ENCODE measurements around the gene MSH3. TPM values are rescaled to one million over a fixed set of nuclear protein-coding genes. Genes with fewer than 3 reads are reported as not detected.

The MSH3 gene
- total RNA-seq, 1 experiment from 2014 or later = 17.2 TPM

DNA sequence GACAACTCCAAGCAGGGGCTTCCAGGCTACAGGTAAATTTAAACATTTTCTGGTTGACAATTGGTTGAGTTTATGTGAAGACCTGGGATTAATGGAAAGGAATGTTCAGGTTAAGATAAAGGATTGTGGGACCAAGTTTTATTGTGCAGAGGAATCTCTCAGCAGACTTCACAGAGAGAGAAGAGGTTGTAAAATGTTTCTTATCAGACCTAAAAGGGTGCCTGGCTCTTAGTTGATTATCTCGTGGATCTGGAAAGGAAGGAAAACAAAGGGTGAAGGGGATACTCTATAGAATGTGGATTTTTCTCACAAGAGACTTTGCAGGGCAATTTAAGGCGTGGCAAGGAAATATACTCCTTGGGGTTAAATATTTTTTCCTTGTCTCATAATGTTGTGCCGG, 209.3 kb downstream of the MSH3 start:
- Mint-ChIP-seq H3K4me3 (ENCODE audit: low read depth, unreplicated experiment) (peak overlapping the region; percentile 5), H3K27ac (ENCODE audit: unreplicated experiment) (peak overlapping the region; percentile 0), H3K27me3 (ENCODE audit: unreplicated experiment) (no peaks in the 10 kb centered on the region), H3K9me3 (ENCODE audit: low read depth, unreplicated experiment) (no peaks in the 10 kb centered on the region), H3K4me1 (ENCODE audit: low read depth, unreplicated experiment) (peaks cover 34% of the 10 kb centered on the region), H3K36me3 (ENCODE audit: insufficient read depth, unreplicated experiment) (no peaks in the 10 kb centered on the region)
- BruUV-seq (replicated peaks) = no TSS peak
- intact Hi-C loops (cut with micrococcal nuclease; ENCODE audit: unreplicated experiment) = no loop called here
- TF ChIP-seq, protein P1, sequence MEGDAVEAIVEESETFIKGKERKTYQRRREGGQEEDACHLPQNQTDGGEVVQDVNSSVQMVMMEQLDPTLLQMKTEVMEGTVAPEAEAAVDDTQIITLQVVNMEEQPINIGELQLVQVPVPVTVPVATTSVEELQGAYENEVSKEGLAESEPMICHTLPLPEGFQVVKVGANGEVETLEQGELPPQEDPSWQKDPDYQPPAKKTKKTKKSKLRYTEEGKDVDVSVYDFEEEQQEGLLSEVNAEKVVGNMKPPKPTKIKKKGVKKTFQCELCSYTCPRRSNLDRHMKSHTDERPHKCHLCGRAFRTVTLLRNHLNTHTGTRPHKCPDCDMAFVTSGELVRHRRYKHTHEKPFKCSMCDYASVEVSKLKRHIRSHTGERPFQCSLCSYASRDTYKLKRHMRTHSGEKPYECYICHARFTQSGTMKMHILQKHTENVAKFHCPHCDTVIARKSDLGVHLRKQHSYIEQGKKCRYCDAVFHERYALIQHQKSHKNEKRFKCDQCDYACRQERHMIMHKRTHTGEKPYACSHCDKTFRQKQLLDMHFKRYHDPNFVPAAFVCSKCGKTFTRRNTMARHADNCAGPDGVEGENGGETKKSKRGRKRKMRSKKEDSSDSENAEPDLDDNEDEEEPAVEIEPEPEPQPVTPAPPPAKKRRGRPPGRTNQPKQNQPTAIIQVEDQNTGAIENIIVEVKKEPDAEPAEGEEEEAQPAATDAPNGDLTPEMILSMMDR (IDR thresholded peaks at IDR 0.05; ENCODE audit: unreplicated experiment) = no peak
- no peak for DNase-seq
- CTCF ChIA-PET = interaction anchor here (0.6 to 1.1 kb wide), 2 partner anchors 42 to 45 kb away, joined by 3 to 4 read pairs; no protein-coding TSS in a partner anchor

- H3K9me3 Mint-ChIP-seq (ENCODE audit: low read depth, unreplicated experiment) = no peaks in the 10 kb centered on the region
- intact Hi-C loops (cut with micrococcal nuclease; ENCODE audit: unreplicated experiment) = no loop called here
- TF ChIP-seq, protein P1 (IDR thresholded peaks at IDR 0.05; ENCODE audit: unreplicated experiment) = no peak
- peak overlapping the region; percentile 0 for H3K27ac Mint-ChIP-seq (ENCODE audit: unreplicated experiment)
- no peaks in the 10 kb centered on the region for H3K36me3 Mint-ChIP-seq (ENCODE audit: insufficient read depth, unreplicated experiment)
- no TSS peak for BruUV-seq (replicated peaks)
- no peaks in the 10 kb centered on the region for H3K27me3 Mint-ChIP-seq (ENCODE audit: unreplicated experiment)
- peak overlapping the region; percentile 5 for H3K4me3 Mint-ChIP-seq (ENCODE audit: low read depth, unreplicated experiment)
- DNase-seq = no peak
- CTCF ChIA-PET = interaction anchor here (0.6 to 1.1 kb wide), 2 partner anchors 43 to 44 kb away, joined by 3 to 4 read pairs; no protein-coding TSS in a partner anchor
- H3K4me1 Mint-ChIP-seq (ENCODE audit: low read depth, unreplicated experiment) = peaks cover 34% of the 10 kb centered on the region
Measured at GRCh38 chr5:80864109-80864508, 209.7 kb downstream of the MSH3 start.

- TF ChIP-seq, protein P1 (IDR thresholded peaks at IDR 0.05; ENCODE audit: unreplicated experiment) = no peak
- CTCF ChIA-PET = interaction anchor here (1.1 kb wide), 1 partner anchor 44 kb away, joined by 3 read pairs; no protein-coding TSS in a partner anchor
- Mint-ChIP-seq H3K4me1 (ENCODE audit: low read depth, unreplicated experiment) (peaks cover 34% of the 10 kb centered on the region), H3K4me3 (ENCODE audit: low read depth, unreplicated experiment) (no peak overlapping the region), H3K27me3 (ENCODE audit: unreplicated experiment) (no peaks in the 10 kb centered on the region), H3K9me3 (ENCODE audit: low read depth, unreplicated experiment) (no peaks in the 10 kb centered on the region), H3K36me3 (ENCODE audit: insufficient read depth, unreplicated experiment) (no peaks in the 10 kb centered on the region), H3K27ac (ENCODE audit: unreplicated experiment) (no peak overlapping the region)
- intact Hi-C loops (cut with micrococcal nuclease; ENCODE audit: unreplicated experiment) = no loop called here
- DNase-seq = no peak
- no TSS peak for BruUV-seq (replicated peaks)
Measured at GRCh38 chr5:80864706-80865435, 210.4 kb downstream of the MSH3 start.

- Mint-ChIP-seq H3K4me3 (ENCODE audit: low read depth, unreplicated experiment) (no peak overlapping the region), H3K9me3 (ENCODE audit: low read depth, unreplicated experiment) (no peaks in the 10 kb centered on the region), H3K36me3 (ENCODE audit: insufficient read depth, unreplicated experiment) (no peaks in the 10 kb centered on the region), H3K4me1 (ENCODE audit: low read depth, unreplicated experiment) (peaks cover 32% of the 10 kb centered on the region), H3K27ac (ENCODE audit: unreplicated experiment) (no peak overlapping the region), H3K27me3 (ENCODE audit: unreplicated experiment) (no peaks in the 10 kb centered on the region)
- DNase-seq = no peak
- BruUV-seq (replicated peaks) = no TSS peak
- CTCF ChIA-PET = no interaction called here
- TF ChIP-seq, protein P1 (IDR thresholded peaks at IDR 0.05; ENCODE audit: unreplicated experiment) = no peak
- intact Hi-C loops (cut with micrococcal nuclease; ENCODE audit: unreplicated experiment) = no loop called here
Measured at GRCh38 chr5:80865551-80865950, 211.1 kb downstream of the MSH3 start.

Measured in Calu3 (cell line).